MG63 (cell line): ENCODE measurements around the gene C1QTNF12. TPM values are rescaled to one million over a fixed set of nuclear protein-coding genes. Genes with fewer than 3 reads are reported as not detected.
"Not testable (repeated sequence)": the region's sequence is repeated elsewhere in the genome, so short reads cannot be mapped to it uniquely, and the experiment has no call there.

Experiments
- DNase-seq: peaks from one replicate; pipeline ENCODE4 v3.0.0-alpha.2; 2020
- H3K27me3 ChIP-seq: fragments of 250-450 bp; sonication (Bioruptor Pico); 2 replicates; pipeline ENCODE4 v1.5.1; 2020; ENCODE audit warnings: mild to moderate bottlenecking, moderate library complexity
- H3K36me3 ChIP-seq: fragments of 250-450 bp; sonication (Bioruptor Pico); 2 replicates; pipeline ENCODE4 v1.5.1; 2020; ENCODE audit warnings: mild to moderate bottlenecking, moderate library complexity
- H3K4me3 ChIP-seq: fragments of 250-450 bp; sonication (Bioruptor Pico); 2 replicates; pipeline ENCODE4 v1.5.1; 2020; ENCODE audit warnings: mild to moderate bottlenecking, moderate library complexity
- H3K9me3 ChIP-seq: fragments of 250-450 bp; sonication (Bioruptor Pico); 2 replicates; pipeline ENCODE4 v1.5.1; 2020; ENCODE audit warnings: mild to moderate bottlenecking, moderate library complexity
- total RNA-seq: library from RNA; depleted of rRNA; stranded (reverse); fragments of >200 nt; shearing (Covaris generic); gene quantifications from 2 replicates; pipeline ENCODE4 v1.2.3, GENCODE V29; 2014; ENCODE audit warnings: low replicate concordance

The C1QTNF12 gene
- total RNA-seq, 1 experiment from 2014 or later: 0.26 TPM

GRCh38 chr1:1203561-1204424 lies 42.7 kb downstream of the C1QTNF12 start:
- no peak overlapping the region for H3K4me3 ChIP-seq
- peak; percentile 0 for DNase-seq
- H3K27me3 ChIP-seq: no peaks in the 10 kb centered on the region
- no peaks in the 10 kb centered on the region for H3K9me3 ChIP-seq
- no peaks in the 10 kb centered on the region for H3K36me3 ChIP-seq

GRCh38 chr1:1202831-1203560 lies 43.5 kb downstream of the C1QTNF12 start:
- no peak for DNase-seq
- no peaks in the 10 kb centered on the region for H3K27me3 ChIP-seq
- H3K36me3 ChIP-seq: no peaks in the 10 kb centered on the region
- no peaks in the 10 kb centered on the region for H3K9me3 ChIP-seq
- H3K4me3 ChIP-seq: no peak overlapping the region

- Histone ChIP-seq H3K27me3 (no peaks in the 10 kb centered on the region), H3K4me3 (peak overlapping the region; percentile 40), H3K9me3 (no peaks in the 10 kb centered on the region), H3K36me3 (no peaks in the 10 kb centered on the region)
- peak; percentile 62 for DNase-seq
Observed at GRCh38 chr1:1200876-1201810, 45.4 kb downstream of the C1QTNF12 start.

- DNase-seq: no peak
- no peaks in the 10 kb centered on the region for H3K36me3 ChIP-seq
- H3K27me3 ChIP-seq: no peaks in the 10 kb centered on the region
- H3K4me3 ChIP-seq: no peak overlapping the region
- H3K9me3 ChIP-seq: no peaks in the 10 kb centered on the region
Observed at GRCh38 chr1:1199961-1200875, 46.3 kb downstream of the C1QTNF12 start.

- DNase-seq: no peak
- Histone ChIP-seq H3K27me3 (no peaks in the 10 kb centered on the region), H3K36me3 (no peaks in the 10 kb centered on the region), H3K9me3 (no peaks in the 10 kb centered on the region), H3K4me3 (no peak overlapping the region)
Observed at GRCh38 chr1:1199141-1199960, 47.2 kb downstream of the C1QTNF12 start.

GRCh38 chr1:1198423-1199140 lies 47.9 kb downstream of the C1QTNF12 start:
- Histone ChIP-seq H3K9me3 (no peaks in the 10 kb centered on the region), H3K27me3 (no peaks in the 10 kb centered on the region), H3K36me3 (no peaks in the 10 kb centered on the region), H3K4me3 (no peak overlapping the region)
- DNase-seq: no peak

GRCh38 chr1:1197551-1198422 lies 48.7 kb downstream of the C1QTNF12 start:
- no peak for DNase-seq
- Histone ChIP-seq H3K27me3 (no peaks in the 10 kb centered on the region), H3K36me3 (no peaks in the 10 kb centered on the region), H3K9me3 (no peaks in the 10 kb centered on the region), H3K4me3 (no peak overlapping the region)

- H3K4me3 ChIP-seq: no peak overlapping the region
- H3K36me3 ChIP-seq: no peaks in the 10 kb centered on the region
- H3K9me3 ChIP-seq: no peaks in the 10 kb centered on the region
- no peak for DNase-seq
- no peaks in the 10 kb centered on the region for H3K27me3 ChIP-seq
Observed at GRCh38 chr1:1197188-1197500, 49.4 kb downstream of the C1QTNF12 start.

GRCh38 chr1:1196431-1197187 lies 49.9 kb downstream of the C1QTNF12 start:
- Histone ChIP-seq H3K27me3 (no peaks in the 10 kb centered on the region), H3K9me3 (no peaks in the 10 kb centered on the region), H3K4me3 (no peak overlapping the region), H3K36me3 (no peaks in the 10 kb centered on the region)
- DNase-seq: no peak

- not testable (repeated sequence) for H3K36me3 ChIP-seq, H3K9me3 ChIP-seq, DNase-seq, H3K27me3 ChIP-seq, H3K4me3 ChIP-seq
Observed at GRCh38 chr1:1195726-1196125, 50.8 kb downstream of the C1QTNF12 start.

- Histone ChIP-seq H3K27me3 (no peaks in the 10 kb centered on the region), H3K4me3 (no peak overlapping the region), H3K36me3 (no peaks in the 10 kb centered on the region), H3K9me3 (no peaks in the 10 kb centered on the region)
- DNase-seq: no peak
Observed at GRCh38 chr1:1194723-1195122, 51.8 kb downstream of the C1QTNF12 start.
